Stimulated activated CD4-positive, alpha-beta T cell treated with anti-CD3 and anti-CD28 coated beads, Interleukin-4, amount 100 ng/mL, for 24 hours (primary cell): Measurements from ENCODE around the gene UNC45A.
A peak's percentile ranks its signal among the peaks of the same experiment; 100 is the strongest.

Source experiments
- DNase-seq: peaks from one replicate; pipeline ENCODE4 v3.0.0-alpha.2; 2020

The UNC45A gene

GRCh38 chr15:90946941-90947576 is 12.0 kb downstream of the UNC45A start:
- no peak for DNase-seq

DNA sequence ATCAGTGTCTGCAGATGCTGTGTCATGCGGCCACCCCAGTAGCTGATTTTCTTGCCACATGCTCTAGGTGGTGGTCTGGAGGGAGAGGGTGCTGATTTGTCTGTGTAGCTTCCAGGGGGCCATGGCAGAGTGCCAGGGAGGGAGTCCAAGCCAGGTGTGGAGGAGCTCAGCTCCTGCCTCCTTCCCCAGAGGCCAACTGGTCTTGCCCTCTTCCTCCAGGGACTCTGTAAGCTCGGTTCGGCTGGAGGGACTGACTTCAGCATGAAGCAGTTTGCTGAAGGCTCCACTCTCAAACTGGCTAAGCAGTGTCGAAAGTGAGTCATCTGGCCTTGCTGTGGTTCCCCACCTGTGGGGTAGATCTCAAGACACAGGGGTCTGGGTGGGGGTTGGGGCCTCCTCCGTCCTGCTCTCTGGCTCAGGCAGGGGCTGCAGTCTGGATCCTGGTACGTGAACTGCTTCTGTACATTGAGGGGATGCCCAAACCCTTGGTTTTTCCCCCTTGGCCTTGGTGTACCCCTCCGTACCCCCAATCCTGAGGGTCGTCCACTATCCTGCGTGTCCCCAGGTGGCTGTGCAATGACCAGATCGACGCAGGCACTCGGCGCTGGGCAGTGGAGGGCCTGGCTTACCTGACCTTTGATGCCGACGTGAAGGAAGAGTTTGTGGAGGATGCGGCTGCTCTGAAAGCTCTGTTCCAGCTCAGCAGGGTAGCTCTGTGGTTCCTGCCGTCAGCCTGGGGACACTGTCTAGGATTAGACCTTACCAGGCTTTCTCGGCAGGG is 12.7 kb downstream of the UNC45A start:
- no peak for DNase-seq

GRCh38 chr15:90948506-90948905 is 13.4 kb downstream of the UNC45A start:
- DNase-seq: no peak

DNA sequence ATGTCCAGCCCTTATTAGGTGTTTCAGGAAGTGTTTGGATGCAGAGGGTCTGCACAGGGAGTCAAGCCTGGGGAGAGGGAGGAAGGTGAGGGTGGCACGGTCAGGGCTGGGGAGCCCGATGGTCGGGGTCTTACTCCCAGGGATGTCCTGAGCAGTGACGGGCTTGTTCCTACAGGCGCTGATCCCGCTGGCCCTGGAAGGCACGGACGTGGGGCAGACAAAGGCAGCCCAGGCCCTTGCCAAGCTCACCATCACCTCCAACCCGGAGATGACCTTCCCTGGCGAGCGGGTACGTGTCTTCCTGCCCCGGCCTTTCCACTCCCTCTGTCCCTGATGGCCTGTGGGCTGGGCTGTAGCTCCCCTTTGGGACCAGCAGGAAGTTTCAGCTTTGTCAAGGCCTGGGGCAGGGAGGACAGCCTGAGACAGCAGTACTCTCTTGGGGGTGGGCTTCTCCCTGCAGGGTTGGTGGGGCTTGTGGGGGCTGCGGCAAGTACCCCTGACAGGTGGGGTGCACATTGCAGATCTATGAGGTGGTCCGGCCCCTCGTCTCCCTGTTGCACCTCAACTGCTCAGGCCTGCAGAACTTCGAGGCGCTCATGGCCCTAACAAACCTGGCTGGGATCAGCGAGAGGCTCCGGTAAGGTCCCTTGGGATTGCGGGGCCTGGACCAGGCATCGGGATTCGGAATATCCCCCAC is 15.0 kb downstream of the UNC45A start:
- no peak for DNase-seq

DNA sequence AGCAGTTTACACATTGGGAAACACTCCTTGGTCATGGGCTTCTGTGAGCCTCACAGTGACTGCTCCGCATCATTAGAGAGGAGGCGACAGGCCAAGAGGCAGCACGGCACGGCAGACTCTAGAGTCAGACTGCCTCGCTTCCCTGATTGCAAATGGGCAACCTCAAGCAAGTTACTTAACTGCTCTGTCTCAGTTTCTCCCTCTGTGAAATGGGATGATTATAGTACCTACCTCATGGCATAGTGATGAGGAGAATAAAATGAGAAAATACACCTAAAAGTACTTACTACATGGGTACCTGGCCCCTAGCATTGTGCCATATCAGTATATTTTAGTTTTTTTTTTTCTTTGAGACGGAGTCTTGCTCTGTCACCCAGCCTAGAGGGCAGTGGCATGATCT is 15.6 kb downstream of the UNC45A start:
- no peak for DNase-seq

- no peak for DNase-seq
These were observed 18.0 kb downstream of the UNC45A start for GRCh38 chr15:90952901-90953677.

DNA sequence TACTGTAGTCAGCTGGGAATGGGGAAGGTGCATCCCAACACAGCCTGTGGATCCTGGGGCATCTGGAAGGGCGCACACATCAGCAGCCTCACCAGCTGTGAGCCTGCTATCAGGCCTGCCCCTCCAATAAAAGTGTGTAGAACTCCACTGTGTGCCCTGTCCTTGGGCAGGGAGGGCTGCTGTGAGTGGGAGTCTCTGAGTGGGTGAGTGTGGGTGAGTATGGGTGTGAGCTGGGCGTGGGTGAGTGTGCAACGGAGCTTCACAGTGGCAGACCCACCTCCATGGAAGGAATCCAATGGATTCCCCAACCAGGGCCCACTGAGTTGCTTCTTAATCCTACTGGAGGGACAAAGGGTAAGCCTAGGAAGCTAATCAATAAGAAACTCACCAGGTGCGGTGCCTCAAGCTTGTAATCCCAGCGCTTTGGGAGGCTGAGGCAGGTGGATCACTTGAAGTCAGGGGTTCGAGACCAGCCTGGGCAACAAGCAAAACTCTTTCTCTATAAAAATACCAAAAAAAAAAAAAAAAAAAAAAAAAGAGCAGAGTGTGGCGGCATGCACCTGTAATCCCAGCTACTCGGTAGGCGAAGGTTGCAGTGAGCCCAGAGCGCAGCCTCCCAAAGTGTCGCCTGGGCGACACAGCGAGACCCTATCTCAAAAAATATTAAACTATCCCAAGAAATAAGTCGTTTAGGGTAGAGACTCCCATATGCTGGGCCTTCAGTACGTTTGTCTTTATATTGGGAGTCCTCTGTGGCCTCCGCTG is 19.0 kb downstream of the UNC45A start:
- no peak for DNase-seq

DNA sequence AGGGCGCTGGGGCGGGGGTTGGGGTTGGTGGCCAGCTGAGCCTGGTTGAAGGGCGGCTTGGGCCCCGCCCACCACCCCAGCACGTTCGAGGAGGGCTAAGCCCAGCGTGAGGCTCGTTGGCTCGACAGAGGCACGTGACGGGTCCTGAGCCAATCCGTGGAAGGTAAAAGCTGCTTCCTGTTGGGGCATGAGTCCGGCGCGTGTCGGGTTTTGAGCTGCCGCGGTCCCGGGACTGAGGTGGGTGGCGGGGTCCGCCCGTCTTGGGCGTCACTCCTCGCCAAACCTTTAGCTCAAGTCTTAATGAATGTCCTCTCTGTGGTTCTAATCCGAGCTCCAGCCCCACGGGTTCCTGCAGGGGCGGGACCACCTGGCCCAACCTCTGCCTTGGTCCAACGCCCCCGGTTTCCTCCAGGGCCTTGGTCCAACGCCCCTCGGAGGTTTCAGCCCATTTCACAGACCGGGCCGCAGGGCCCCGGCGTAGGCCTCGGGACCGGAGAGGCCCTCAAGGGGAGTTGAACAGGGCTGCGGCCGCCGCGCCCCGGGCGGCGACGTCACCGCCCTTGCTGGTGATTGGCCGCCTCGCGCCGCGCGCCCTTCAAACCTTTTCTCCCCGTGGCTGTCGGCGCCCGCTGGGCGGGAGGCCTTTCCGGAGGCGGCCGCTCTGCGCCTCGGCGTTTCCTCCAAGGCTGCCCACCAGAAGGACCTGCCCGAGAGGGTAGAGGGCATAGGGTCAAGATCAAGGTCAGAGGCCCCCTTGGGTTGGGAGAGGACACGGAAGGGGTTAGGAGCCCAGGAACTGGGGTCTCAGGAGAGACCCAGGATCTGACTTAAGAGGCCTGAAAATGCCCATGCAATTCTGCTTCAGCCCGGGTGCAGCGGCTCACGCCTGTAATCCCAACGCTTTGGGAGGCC is 19.9 kb downstream of the UNC45A start, which contains the start of gene RCCD1:
Gene RCCD1, plus strand, starts transcription at position 173 of the 912 bp plus-strand sequence. CDS start 1,851 bp downstream, outside the sequence.
- DNase-seq: peak; percentile 91

DNA sequence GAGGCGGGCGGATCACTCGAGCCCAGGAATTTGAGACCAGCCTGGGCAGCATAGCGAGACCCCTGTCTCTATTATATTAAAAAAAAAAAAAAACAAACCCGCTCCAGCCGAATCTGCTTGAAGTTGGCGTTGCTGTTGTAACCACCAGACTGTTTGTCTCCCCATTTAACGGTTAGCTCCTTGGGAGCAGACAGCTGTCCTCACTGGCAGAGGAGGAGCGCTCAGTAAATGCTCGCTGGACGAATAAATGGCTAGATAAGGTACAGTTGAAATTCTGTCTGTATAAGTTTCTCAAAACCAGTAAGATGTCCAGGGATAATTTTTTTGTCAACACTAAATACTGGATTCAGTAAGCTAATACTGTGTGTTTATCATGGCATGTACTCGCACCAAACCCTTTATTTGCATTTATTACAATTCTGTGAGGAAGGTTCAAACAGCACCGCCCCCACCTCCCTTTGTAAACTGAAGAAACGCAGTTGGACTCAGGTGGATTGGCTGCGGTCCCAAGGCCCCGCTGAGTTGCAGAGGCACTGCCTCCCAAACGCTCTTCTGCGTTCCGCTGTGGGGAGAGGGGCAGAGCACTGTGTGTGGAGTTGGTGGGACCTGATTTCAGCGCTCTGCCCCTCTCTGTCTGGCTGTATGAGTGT is 20.7 kb downstream of the UNC45A start:
- no peak for DNase-seq

DNA sequence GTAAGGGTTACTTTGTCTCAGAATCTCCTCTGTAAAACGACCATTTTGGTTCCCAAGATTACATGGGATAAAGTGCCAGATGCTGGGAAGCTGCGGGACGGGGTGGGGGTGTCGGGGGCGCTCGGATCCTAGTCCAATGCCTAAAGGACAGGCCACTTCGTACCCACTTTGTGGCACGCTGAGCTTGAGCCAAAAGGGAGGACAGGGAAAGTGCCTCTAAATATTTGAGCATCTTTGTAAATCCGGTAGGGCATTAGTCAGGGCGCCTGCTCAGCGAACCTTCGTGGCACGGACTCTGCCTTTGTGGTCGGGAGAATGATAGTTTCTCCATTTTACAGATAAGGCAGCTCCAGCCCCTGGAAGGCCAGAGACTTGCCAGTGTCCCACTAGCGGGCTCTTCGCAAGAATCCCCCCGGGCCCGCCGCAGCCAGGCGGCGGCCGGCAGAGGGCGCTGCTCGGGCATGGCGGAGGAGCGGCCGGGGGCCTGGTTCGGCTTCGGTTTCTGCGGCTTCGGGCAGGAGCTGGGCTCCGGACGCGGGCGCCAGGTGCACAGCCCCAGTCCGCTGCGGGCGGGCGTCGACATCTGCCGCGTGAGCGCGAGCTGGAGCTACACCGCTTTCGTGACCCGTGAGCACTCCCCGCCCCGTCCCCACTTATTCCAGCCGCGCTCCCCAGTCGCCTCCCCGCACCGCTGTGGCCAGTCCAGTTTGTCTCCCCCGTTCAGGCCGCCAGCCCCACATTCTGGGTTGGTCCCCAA is 21.4 kb downstream of the UNC45A start:
- DNase-seq: peak; percentile 62

- DNase-seq: no peak
These were observed 22.1 kb downstream of the UNC45A start for GRCh38 chr15:90957031-90957790.

GRCh38 chr15:90957791-90958190 is 22.7 kb downstream of the UNC45A start:
- DNase-seq: no peak

DNA sequence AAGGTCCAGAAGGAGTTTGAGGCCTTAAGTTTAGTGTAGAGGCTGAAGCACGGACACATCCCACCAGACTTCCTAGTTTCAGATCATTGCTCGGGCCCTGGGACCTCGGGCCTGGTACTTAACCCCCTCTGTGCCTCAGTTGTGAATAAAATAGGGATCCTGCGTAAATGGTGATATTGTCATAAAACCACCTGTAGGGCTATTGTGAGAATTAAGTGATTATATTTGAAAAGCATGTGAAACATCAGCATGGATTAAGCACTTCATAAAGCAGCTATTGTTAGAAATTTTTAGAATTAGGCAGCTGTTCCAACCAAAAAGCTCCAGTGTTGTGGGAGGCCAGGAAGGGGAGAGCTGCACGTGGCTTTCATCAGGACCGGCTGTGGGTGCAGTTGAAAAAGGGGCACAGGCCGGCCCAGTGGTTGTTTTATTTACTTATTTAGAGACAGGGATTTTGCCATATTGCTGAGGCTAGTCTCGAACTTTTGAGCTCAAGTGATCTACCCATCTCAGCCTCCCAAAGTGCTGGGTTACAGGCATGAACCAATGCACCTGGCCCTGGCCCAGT is 24.0 kb downstream of the UNC45A start:
- no peak for DNase-seq

- DNase-seq: no peak
These were observed 24.8 kb downstream of the UNC45A start for GRCh38 chr15:90959894-90960293.

GRCh38 chr15:90960298-90961091 is 25.4 kb downstream of the UNC45A start:
- DNase-seq: no peak

DNA sequence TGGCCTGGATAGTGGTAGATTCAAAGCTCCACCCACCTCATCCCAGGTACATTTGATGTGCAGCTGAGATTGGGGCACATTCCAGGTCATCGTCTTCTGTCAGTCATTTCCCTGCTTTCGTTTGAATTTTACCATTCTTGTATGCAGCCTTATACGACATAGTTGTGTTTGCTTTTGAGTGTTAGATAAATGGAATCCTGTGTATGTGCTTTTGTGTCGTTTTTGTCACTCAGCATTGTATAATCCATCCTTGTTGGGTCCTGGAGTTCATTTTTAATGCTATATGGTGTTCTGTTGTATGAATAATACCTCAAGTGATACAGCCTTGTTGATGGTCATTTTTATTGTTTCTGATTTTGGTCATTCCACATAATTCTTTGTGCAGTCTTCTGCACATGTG is 26.9 kb downstream of the UNC45A start:
- DNase-seq: no peak

DNA sequence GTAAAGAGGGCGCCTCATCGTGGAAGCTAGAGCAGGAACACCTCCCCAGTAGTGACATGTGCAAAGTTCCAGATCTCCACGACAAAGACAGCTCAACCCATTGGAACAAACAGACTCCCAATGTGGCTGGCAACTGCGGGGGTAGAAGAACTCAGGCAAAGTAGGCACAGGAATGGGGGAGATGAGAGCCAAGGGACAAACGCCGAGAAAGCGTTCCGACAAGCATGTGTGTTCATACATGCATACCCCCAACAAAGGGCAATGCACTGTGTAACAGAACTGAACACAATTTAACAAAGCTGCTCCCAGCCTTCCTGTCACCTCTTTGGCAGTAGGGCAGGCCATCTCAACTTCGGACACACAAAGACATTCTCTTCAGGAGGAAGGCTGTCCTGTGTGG is 31.2 kb downstream of the UNC45A start:
- DNase-seq: no peak

DNA sequence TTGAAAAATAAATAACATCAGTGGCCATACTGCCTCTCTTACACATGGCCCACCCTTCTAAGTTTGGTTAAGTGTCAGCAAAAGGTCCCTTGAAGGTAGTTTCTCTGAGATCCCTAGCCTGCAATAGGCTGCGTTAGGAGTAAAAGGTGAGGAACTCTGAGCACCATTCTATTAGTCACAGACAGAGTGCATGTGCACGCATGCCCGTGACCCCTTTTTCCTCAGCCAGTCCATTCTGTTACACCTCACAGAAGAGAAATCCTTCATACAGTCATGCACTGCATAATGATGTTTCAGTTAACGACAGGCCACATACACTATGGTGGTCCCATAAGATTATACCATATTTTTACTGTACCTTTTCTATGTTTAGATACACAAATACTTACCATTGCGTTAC is 32.1 kb downstream of the UNC45A start:
- no peak for DNase-seq
